CD14-positive monocyte (primary cell): ENCODE measurements around the gene CSNK1G1. TPM values are rescaled to one million over a fixed set of nuclear protein-coding genes. Genes with fewer than 3 reads are reported as not detected.

Experiments
- DNase-seq, 3 donors: peaks; one replicate each; pipeline ENCODE4 v3.0.0-alpha.2; 2011 to 2022
- H2AFZ ChIP-seq: 2 replicates; pipeline ENCODE4 v1.6.0; 2012; ENCODE audit warnings: mild to moderate bottlenecking, low read depth, low read length, inconsistent platforms; ENCODE audit not compliant: insufficient read depth, poor library complexity, severe bottlenecking
- H3K27ac ChIP-seq, 2 donors: 1 replicate in 1 of 2; 2 replicates in 1 of 2; pipeline ENCODE4 v1.5.1; 2012 to 2013; ENCODE audit warnings: low read length in 2 of 2, control low read depth in 1 of 2, inconsistent platforms in 1 of 2, low read depth in 1 of 2, mild to moderate bottlenecking in 1 of 2
- H3K27me3 ChIP-seq, 2 donors: one replicate each; pipeline versions ENCODE4 v1.6.0 to v1.6.1; 2011 to 2013; ENCODE audit warnings: low read length in 2 of 2; ENCODE audit not compliant: control insufficient read depth in 2 of 2, insufficient read depth in 2 of 2
- H3K36me3 ChIP-seq, 2 donors: replicated peaks in 1 of 2; 1 replicate in 1 of 2; 2 replicates in 1 of 2; pipeline versions ENCODE4 v1.5.1 to v1.6.1; 2012 to 2013; ENCODE audit warnings: low read length in 2 of 2, control low read depth in 1 of 2, inconsistent platforms in 1 of 2, mild to moderate bottlenecking in 1 of 2; ENCODE audit not compliant: insufficient read depth in 2 of 2, control insufficient read depth in 1 of 2
- H3K4me1 ChIP-seq, 2 donors: 1 replicate in 1 of 2; 2 replicates in 1 of 2; pipeline versions ENCODE4 v1.5.1 to v1.6.1; 2012 to 2013; ENCODE audit warnings: low read length in 2 of 2, control low read depth in 1 of 2, inconsistent platforms in 1 of 2, mild to moderate bottlenecking in 1 of 2, moderate library complexity in 1 of 2; ENCODE audit not compliant: insufficient read depth in 2 of 2, control insufficient read depth in 1 of 2
- H3K4me2 ChIP-seq: replicated peaks from 2 replicates; pipeline ENCODE3; 2012; ENCODE audit warnings: low read length, moderate library complexity, mild to moderate bottlenecking; ENCODE audit not compliant: poor library complexity, severe bottlenecking; ENCODE audit errors: extremely low read depth
- H3K4me3 ChIP-seq, 3 experiments: fragments of 200-600 bp in 1 of 3; sonication (generic) in 1 of 3; replicated peaks in 1 of 3; 1 replicate in 2 of 3; 2 replicates in 1 of 3; pipeline ENCODE4 v1.5.1; 2011 to 2013; ENCODE audit warnings: low read length in 3 of 3, mild to moderate bottlenecking in 3 of 3, control low read depth in 2 of 3, low read depth in 2 of 3, inconsistent platforms in 1 of 3, moderate library complexity in 1 of 3
- H3K79me2 ChIP-seq: 2 replicates; pipeline ENCODE4 v1.6.0; 2012; ENCODE audit warnings: mild to moderate bottlenecking, control low read depth, inconsistent platforms, low read length, moderate library complexity; ENCODE audit not compliant: insufficient read depth
- H3K9ac ChIP-seq: 2 replicates; pipeline ENCODE4 v1.6.0; 2017; ENCODE audit warnings: low read length, mild to moderate bottlenecking; ENCODE audit not compliant: insufficient read depth, poor library complexity, severe bottlenecking
- H3K9me3 ChIP-seq, 2 donors: replicated peaks in 1 of 2; 1 replicate in 1 of 2; 2 replicates in 1 of 2; pipeline versions ENCODE4 v1.5.1 to v1.6.1; 2012 to 2013; ENCODE audit warnings: low read length in 2 of 2, control low read depth in 1 of 2; ENCODE audit not compliant: control insufficient read depth in 1 of 2, insufficient read depth in 1 of 2
- H4K20me1 ChIP-seq: 2 replicates; pipeline ENCODE4 v1.6.0; 2012; ENCODE audit warnings: mild to moderate bottlenecking, low read length, control low read depth, moderate library complexity; ENCODE audit not compliant: insufficient read depth
- H3K27ac Mint-ChIP-seq, 7 donors: one replicate each; pipeline ENCODE4 v1.8.0; 2020; ENCODE audit warnings: mild to moderate bottlenecking in 7 of 7, mixed read lengths in 7 of 7, moderate library complexity in 6 of 7, inconsistent platforms in 2 of 7
- H3K27me3 Mint-ChIP-seq, 3 donors: one replicate each; pipeline ENCODE4 v1.8.0; 2021 to 2022; ENCODE audit warnings: low read depth in 3 of 3, mild to moderate bottlenecking in 3 of 3, mixed read lengths in 3 of 3, moderate library complexity in 3 of 3, inconsistent platforms in 1 of 3
- H3K36me3 Mint-ChIP-seq, 2 donors: one replicate each; pipeline ENCODE4 v1.8.0; 2020; ENCODE audit warnings: mixed read lengths in 2 of 2, inconsistent platforms in 1 of 2, mild to moderate bottlenecking in 1 of 2
- H3K4me1 Mint-ChIP-seq: one replicate; pipeline ENCODE4 v1.8.0; 2020; ENCODE audit warnings: mild to moderate bottlenecking, mixed read lengths
- H3K4me3 Mint-ChIP-seq, 2 donors: one replicate each; pipeline ENCODE4 v1.8.0; 2020; ENCODE audit warnings: mild to moderate bottlenecking in 2 of 2, mixed read lengths in 2 of 2, moderate library complexity in 1 of 2
- H3K9me3 Mint-ChIP-seq, 7 donors: one replicate each; pipeline ENCODE4 v1.8.0; 2020 to 2022; ENCODE audit warnings: mixed read lengths in 7 of 7, mild to moderate bottlenecking in 6 of 7, moderate library complexity in 6 of 7, inconsistent platforms in 2 of 7
- CTCF ChIP-seq: fragments of 200-600 bp; IDR thresholded peaks from one replicate; pipeline ENCODE4 v1.8.0; 2022; ENCODE audit warnings: antibody characterized with exemption, mild to moderate bottlenecking
- WGBS: methylation state at CpG from one replicate; pipeline ENCODE4 v1.1.5; 2013; ENCODE audit warnings: missing lambda C conversion rate; ENCODE audit not compliant: insufficient coverage; 5-methylcytosine and 5-hydroxymethylcytosine counted together
- intact Hi-C, 2 donors: fragments of 100-400 bp; cut with micrococcal nuclease; formaldehyde crosslinking; loops; one replicate each; pipeline versions ENCODE4 v1.15.0 to v1.15.1; 2023
- polyA plus RNA-seq, 3 donors: library from polyadenylated mRNA; depleted of rRNA in 1 of 3; unstranded in 2 of 3; stranded (reverse) in 1 of 3; fragments of 300-500 nt in 2 of 3; fragments of >200 nt in 1 of 3; fragmentation: Illumina TruSeq in 2 of 3; gene quantifications; 1 replicate in 2 of 3; 2 replicates in 1 of 3; pipeline ENCODE4 v1.2.3, GENCODE V29; 2012 to 2021

The CSNK1G1 gene
- polyA plus RNA-seq, 3 donors: 4.3 to 8.6 (median 7.7) TPM

- peak overlapping the region; percentile 63 to 82 (median 77) for H3K27ac Mint-ChIP-seq
- H3K4me3 ChIP-seq: peak overlapping the region in 2 of 3 experiments; percentile 5 to 43
- no peaks in the 10 kb centered on the region for H4K20me1 ChIP-seq
- H3K4me1 ChIP-seq: peaks cover 12 to 16% of the 10 kb centered on the region in 2 donors
- intact Hi-C loops: no loop called here
- H3K9me3 ChIP-seq: no peaks in the 10 kb centered on the region
- H3K27me3 ChIP-seq: no peaks in the 10 kb centered on the region
- peaks cover 0 to 4% (median 0%) of the 10 kb centered on the region in 7 donors for H3K9me3 Mint-ChIP-seq
- DNase-seq: peak; percentile 65 to 91 (median 79)
- peaks cover 42% of the 10 kb centered on the region for H3K79me2 ChIP-seq
- peak overlapping the region in 1 of 2 donors; percentile 71 for H3K27ac ChIP-seq
- no peak for TF ChIP-seq CTCF
- H3K36me3 ChIP-seq: peaks cover 0 to 4% of the 10 kb centered on the region in 2 donors
- peaks cover 24% of the 10 kb centered on the region for H3K4me1 Mint-ChIP-seq
- H3K27me3 Mint-ChIP-seq: no peaks in the 10 kb centered on the region
- no peak overlapping the region for H3K9ac ChIP-seq
- peaks cover 0 to 8% of the 10 kb centered on the region in 2 donors for H3K36me3 Mint-ChIP-seq
- no CpG with 5 or more reads among the region's 1 CpG for WGBS
- H3K4me2 ChIP-seq: peak overlapping the region; percentile 45
- H2AFZ ChIP-seq: no peak overlapping the region
- H3K4me3 Mint-ChIP-seq: peak overlapping the region in 1 of 2 donors; percentile 67
Observed at GRCh38 chr15:64284042-64284441, 71.9 kb downstream of the CSNK1G1 start.

- peaks cover 32% of the 10 kb centered on the region for H3K79me2 ChIP-seq
- Mint-ChIP-seq H3K27me3 (no peaks in the 10 kb centered on the region), H3K4me3 (no peak overlapping the region)
Observed at GRCh38 chr15:64282701-64283100, 73.3 kb downstream of the CSNK1G1 start.

More at GRCh38 chr15:64282701-64283100, 73.3 kb downstream of the CSNK1G1 start:
- Histone ChIP-seq H3K27ac (no peak overlapping the region), H3K36me3 (peaks cover 0 to 7% of the 10 kb centered on the region in 2 donors), H4K20me1 (no peaks in the 10 kb centered on the region), H3K9ac (no peak overlapping the region), H2AFZ (no peak overlapping the region), H3K4me2 (no peak overlapping the region), H3K27me3 (no peaks in the 10 kb centered on the region), H3K9me3 (no peaks in the 10 kb centered on the region), H3K4me3 (no peak overlapping the region), H3K4me1 (peaks cover 12 to 16% of the 10 kb centered on the region in 2 donors)
- intact Hi-C loops: no loop called here
- no peak for DNase-seq
- no peak overlapping the region for H3K27ac Mint-ChIP-seq
- peaks cover 0 to 5% of the 10 kb centered on the region in 2 donors for H3K36me3 Mint-ChIP-seq
- H3K4me1 Mint-ChIP-seq: peaks cover 22% of the 10 kb centered on the region
- no peak for TF ChIP-seq CTCF
- H3K9me3 Mint-ChIP-seq: peaks cover 0 to 4% (median 0%) of the 10 kb centered on the region in 7 donors
